ENCODE data around the gene OLA1. TPM values are rescaled to one million over a fixed set of nuclear protein-coding genes. Genes with fewer than 3 reads are reported as not detected.

OLA1 gene
- polyA plus RNA-seq, 1 donor (not counting 4 experiments of a cell fraction or from before 2014, with no cell fraction given) = 217 TPM

GRCh38 chr2:174183076-174183475, 65.3 kb downstream of the OLA1 start:
- H3K9me1 ChIP-seq (ENCODE audit: control insufficient read depth, extremely low read depth, insufficient read depth, low read length) = no peaks in the 10 kb centered on the region
- no peak overlapping the region for H3K4me2 ChIP-seq (ENCODE audit: control insufficient read depth, extremely low read depth, insufficient read depth, low read depth, low read length)
- H3K4me1 ChIP-seq (ENCODE audit: control insufficient read depth, extremely low read depth, insufficient read depth, low read length) = peaks cover 4% of the 10 kb centered on the region
- dilution Hi-C loops (cut with MboI; ENCODE audit: extremely low pct_ligation_motif_present, low sequenced_read_pairs) = no loop called here
- H3K9me3 ChIP-seq (ENCODE audit: control insufficient read depth, low read depth, low read length) = no peaks in the 10 kb centered on the region
- DNase-seq (ENCODE audit: low read depth, low spot score) (no peak), FAIRE-seq (no peak)
- H3K27me3 ChIP-seq (ENCODE audit: control insufficient read depth, extremely low read depth, insufficient read depth, low read length) = no peaks in the 10 kb centered on the region
- H2AFZ ChIP-seq (ENCODE audit: control insufficient read depth, low read length) = no peak overlapping the region
- no peak overlapping the region for H3K4me3 ChIP-seq (ENCODE audit: control insufficient read depth in 2 of 3, extremely low read depth in 1 of 3, insufficient read depth in 2 of 3, low read depth in 1 of 3, low read length in 3 of 3)
- H3K27ac ChIP-seq (ENCODE audit: control insufficient read depth, insufficient read depth, low read length) = no peak overlapping the region
- H3K9ac ChIP-seq (ENCODE audit: control insufficient read depth, extremely low read depth, insufficient read depth, low read length) = no peak overlapping the region
- TF ChIP-seq EZH2 (IDR thresholded peaks at IDR 0.05; ENCODE audit: low read length) (no peak), CTCF (optimal IDR thresholded peaks at IDR 0.05 in 1 of 3, IDR thresholded peaks at IDR 0.05 in 1 of 3, conservative IDR thresholded peaks at IDR 0.05 in 1 of 3; ENCODE audit: extremely low read depth in 1 of 3, insufficient read depth in 2 of 3, low read length in 3 of 3) (no peak)
- H3K79me2 ChIP-seq (ENCODE audit: control insufficient read depth, insufficient read depth, low read length) = peaks cover 49% of the 10 kb centered on the region
- peaks cover 2 to 3% of the 10 kb centered on the region in 2 experiments for H3K36me3 ChIP-seq (ENCODE audit: control insufficient read depth in 2 of 2, extremely low read depth in 1 of 2, insufficient read depth in 2 of 2, low read length in 2 of 2)
- no peaks in the 10 kb centered on the region for H4K20me1 ChIP-seq (ENCODE audit: control insufficient read depth, extremely low read depth, insufficient read depth, low read length)

GRCh38 chr2:174181368-174181767, 67.0 kb downstream of the OLA1 start:
- TF ChIP-seq CTCF (optimal IDR thresholded peaks at IDR 0.05 in 1 of 3, IDR thresholded peaks at IDR 0.05 in 1 of 3, conservative IDR thresholded peaks at IDR 0.05 in 1 of 3; ENCODE audit: extremely low read depth in 1 of 3, insufficient read depth in 2 of 3, low read length in 3 of 3) = no peak
- no peak for TF ChIP-seq EZH2 (IDR thresholded peaks at IDR 0.05; ENCODE audit: low read length)
- Histone ChIP-seq H4K20me1 (ENCODE audit: control insufficient read depth, extremely low read depth, insufficient read depth, low read length) (no peaks in the 10 kb centered on the region), H3K4me1 (ENCODE audit: control insufficient read depth, extremely low read depth, insufficient read depth, low read length) (peaks cover 19% of the 10 kb centered on the region), H3K27me3 (ENCODE audit: control insufficient read depth, extremely low read depth, insufficient read depth, low read length) (no peaks in the 10 kb centered on the region), H3K9me3 (ENCODE audit: control insufficient read depth, low read depth, low read length) (no peaks in the 10 kb centered on the region), H3K27ac (ENCODE audit: control insufficient read depth, insufficient read depth, low read length) (no peak overlapping the region), H3K9me1 (ENCODE audit: control insufficient read depth, extremely low read depth, insufficient read depth, low read length) (no peaks in the 10 kb centered on the region), H3K4me2 (ENCODE audit: control insufficient read depth, extremely low read depth, insufficient read depth, low read depth, low read length) (no peak overlapping the region), H3K4me3 (ENCODE audit: control insufficient read depth in 2 of 3, extremely low read depth in 1 of 3, insufficient read depth in 2 of 3, low read depth in 1 of 3, low read length in 3 of 3) (no peak overlapping the region), H2AFZ (ENCODE audit: control insufficient read depth, low read length) (no peak overlapping the region), H3K79me2 (ENCODE audit: control insufficient read depth, insufficient read depth, low read length) (peaks cover 32% of the 10 kb centered on the region), H3K36me3 (ENCODE audit: control insufficient read depth in 2 of 2, extremely low read depth in 1 of 2, insufficient read depth in 2 of 2, low read length in 2 of 2) (peaks cover 0 to 3% of the 10 kb centered on the region in 2 experiments), H3K9ac (ENCODE audit: control insufficient read depth, extremely low read depth, insufficient read depth, low read length) (no peak overlapping the region)
- dilution Hi-C loops (cut with MboI; ENCODE audit: extremely low pct_ligation_motif_present, low sequenced_read_pairs) = no loop called here
- FAIRE-seq (no peak), DNase-seq (ENCODE audit: low read depth, low spot score) (no peak)

Data from keratinocyte (primary cell).